DOHH2 (cell line): ENCODE results near the gene CEMIP2.

ENCODE experiments used
- H3F3A ChIP-seq: fragments of 200-600 bp; sonication (generic), shearing (Covaris generic); 2 replicates; pipeline ENCODE4 v1.6.0; 2016; ENCODE audit warnings: antibody characterized with exemption, mild to moderate bottlenecking; ENCODE audit not compliant: control insufficient read depth, insufficient read depth
- H3K27ac ChIP-seq: fragments of 200-600 bp; sonication (generic); 2 replicates; pipeline ENCODE4 v1.5.1; 2014; ENCODE audit warnings: low read depth, mild to moderate bottlenecking, low read length, moderate library complexity
- H3K27me3 ChIP-seq: fragments of 200-600 bp; sonication (generic); 2 replicates; pipeline ENCODE4 v1.6.1; 2014; ENCODE audit warnings: mild to moderate bottlenecking, low read length, mixed read lengths; ENCODE audit not compliant: control insufficient read depth
- H3K36me3 ChIP-seq: fragments of 200-600 bp; sonication (generic); 2 replicates; pipeline ENCODE4 v1.6.1; 2014; ENCODE audit warnings: mild to moderate bottlenecking, low read length, moderate library complexity, mixed read lengths; ENCODE audit not compliant: control insufficient read depth
- H3K4me1 ChIP-seq: fragments of 200-600 bp; sonication (generic); 2 replicates; pipeline ENCODE4 v1.6.1; 2014; ENCODE audit warnings: mild to moderate bottlenecking, low read length, mixed read lengths; ENCODE audit not compliant: control insufficient read depth
- H3K4me2 ChIP-seq: fragments of 200-600 bp; sonication (generic); 2 replicates; pipeline ENCODE4 v1.6.0; 2014; ENCODE audit warnings: mild to moderate bottlenecking, low read length, moderate library complexity
- H3K4me3 ChIP-seq: fragments of 200-600 bp; sonication (generic); 2 replicates; pipeline ENCODE4 v1.5.1; 2014; ENCODE audit warnings: mild to moderate bottlenecking, low read length, mixed read lengths
- H3K79me2 ChIP-seq: fragments of 200-600 bp; sonication (generic); 2 replicates; pipeline ENCODE4 v1.6.1; 2014; ENCODE audit warnings: mild to moderate bottlenecking, low read length, mixed read lengths; ENCODE audit not compliant: control insufficient read depth
- H3K9me2 ChIP-seq: fragments of 200-600 bp; sonication (generic); replicated peaks from 2 replicates; pipeline ENCODE4 v1.6.1; 2014; ENCODE audit warnings: mild to moderate bottlenecking, low read length, mixed read lengths; ENCODE audit not compliant: control insufficient read depth
- H3K9me3 ChIP-seq: fragments of 200-600 bp; sonication (generic); 2 replicates; pipeline ENCODE4 v1.6.1; 2014; ENCODE audit warnings: antibody characterized with exemption, low read length, mixed read lengths; ENCODE audit not compliant: control insufficient read depth, insufficient read depth
- H4K20me1 ChIP-seq: fragments of 200-600 bp; sonication (generic); 2 replicates; pipeline ENCODE4 v1.6.0; 2014; ENCODE audit warnings: low read depth, mild to moderate bottlenecking, antibody characterized with exemption, low read length, moderate library complexity; ENCODE audit not compliant: control insufficient read depth, insufficient read depth
- CTCF ChIP-seq: fragments of 200-600 bp; sonication (generic); IDR thresholded peaks from one replicate; pipeline ENCODE4 v1.5.1; 2014; ENCODE audit warnings: antibody characterized with exemption, mild to moderate bottlenecking, low read depth, low read length; ENCODE audit not compliant: poor library complexity, severe bottlenecking
- EZH2phosphoT487 ChIP-seq: fragments of 200-600 bp; sonication (generic); IDR thresholded peaks from 2 replicates; pipeline ENCODE4 v1.6.1; 2017; ENCODE audit warnings: borderline replicate concordance, mild to moderate bottlenecking, antibody characterized with exemption, low read length, moderate library complexity, mixed read lengths

The CEMIP2 gene

DNA sequence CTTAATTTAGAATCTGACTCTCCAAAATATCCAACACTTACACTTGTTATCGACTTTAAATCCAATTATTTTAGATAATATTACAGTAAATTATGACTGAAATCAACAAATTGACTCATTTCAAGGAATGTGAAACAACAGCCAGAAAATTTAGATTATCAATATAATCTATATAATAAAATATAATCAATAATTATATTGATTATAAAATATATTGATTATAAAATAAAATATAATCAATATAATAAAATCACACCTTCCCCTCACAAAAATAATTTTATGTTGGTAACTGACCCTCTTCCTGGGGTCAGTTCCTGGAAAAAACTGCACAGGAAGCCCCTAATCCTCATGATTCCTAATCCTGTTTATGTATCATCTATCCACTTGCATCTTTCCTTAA lies 91.1 kb downstream of the CEMIP2 start:
- TF ChIP-seq CTCF: no peak
- no peak for TF ChIP-seq EZH2phosphoT487
- Histone ChIP-seq H3K79me2 (no peaks in the 10 kb centered on the region), H3K27ac (no peak overlapping the region), H3K9me2 (no peaks in the 10 kb centered on the region), H3K4me2 (no peak overlapping the region), H3K27me3 (no peaks in the 10 kb centered on the region), H3K36me3 (no peaks in the 10 kb centered on the region), H4K20me1 (no peaks in the 10 kb centered on the region), H3F3A (no peaks in the 10 kb centered on the region), H3K9me3 (no peaks in the 10 kb centered on the region), H3K4me3 (no peak overlapping the region), H3K4me1 (peaks cover 41% of the 10 kb centered on the region)

GRCh38 chr9:71676460-71676859 lies 91.9 kb downstream of the CEMIP2 start:
- H3K27me3 ChIP-seq: no peaks in the 10 kb centered on the region
- no peaks in the 10 kb centered on the region for H3K79me2 ChIP-seq
- no peaks in the 10 kb centered on the region for H3K36me3 ChIP-seq
- 0 out of 2 replicates have a peak overlapping the region, but pooled peaks have one; percentile 1 for H3K4me2 ChIP-seq
- no peak overlapping the region for H3K4me3 ChIP-seq
- H3K9me2 ChIP-seq: no peaks in the 10 kb centered on the region
- H3F3A ChIP-seq: no peaks in the 10 kb centered on the region
- H4K20me1 ChIP-seq: no peaks in the 10 kb centered on the region
- H3K9me3 ChIP-seq: no peaks in the 10 kb centered on the region
- no peak overlapping the region for H3K27ac ChIP-seq
- no peak for TF ChIP-seq EZH2phosphoT487
- no peak for TF ChIP-seq CTCF
- peaks cover 33% of the 10 kb centered on the region for H3K4me1 ChIP-seq

- Histone ChIP-seq H3K4me2 (no peak overlapping the region), H3K79me2 (no peaks in the 10 kb centered on the region), H3K36me3 (no peaks in the 10 kb centered on the region), H3K9me3 (no peaks in the 10 kb centered on the region), H3K4me1 (peaks cover 27% of the 10 kb centered on the region), H4K20me1 (no peaks in the 10 kb centered on the region), H3K9me2 (no peaks in the 10 kb centered on the region), H3K4me3 (no peak overlapping the region), H3F3A (no peaks in the 10 kb centered on the region), H3K27me3 (no peaks in the 10 kb centered on the region), H3K27ac (no peak overlapping the region)
- TF ChIP-seq EZH2phosphoT487: no peak
- no peak for TF ChIP-seq CTCF
These were observed 92.5 kb downstream of the CEMIP2 start for GRCh38 chr9:71675857-71676165.
